GM19099 (cell line): ENCODE measurements around the gene UNC79.

ENCODE experiments used
- POLR2A ChIP-seq: IDR thresholded peaks from 3 replicates; pipeline ENCODE4 v1.6.1; 2011; ENCODE audit warnings: low read depth; ENCODE audit not compliant: insufficient read length; ENCODE audit errors: extremely low read depth

UNC79 gene

GRCh38 chr14:93592786-93593185 is 162.0 kb downstream of the UNC79 start:
- no peak for TF ChIP-seq POLR2A

DNA sequence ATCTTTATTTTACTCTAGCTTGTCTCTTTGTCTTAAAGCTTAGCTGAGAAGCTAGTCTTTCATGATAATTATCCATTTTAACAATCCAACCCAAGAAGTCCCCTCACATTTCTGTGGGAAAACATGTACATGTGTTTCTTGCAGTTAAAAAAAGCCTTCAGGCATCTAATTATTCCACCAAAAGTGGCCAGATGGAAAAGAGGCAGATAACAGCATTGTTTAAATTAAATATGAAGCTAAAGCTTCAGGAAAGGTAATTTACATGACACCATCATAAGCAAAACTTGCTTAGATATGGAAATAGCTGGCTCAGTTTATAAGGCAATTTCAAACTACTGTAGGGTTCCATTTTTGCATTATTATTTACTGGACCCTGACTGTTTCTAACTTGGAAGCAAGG is 175.4 kb downstream of the UNC79 start:
- no peak for TF ChIP-seq POLR2A

DNA sequence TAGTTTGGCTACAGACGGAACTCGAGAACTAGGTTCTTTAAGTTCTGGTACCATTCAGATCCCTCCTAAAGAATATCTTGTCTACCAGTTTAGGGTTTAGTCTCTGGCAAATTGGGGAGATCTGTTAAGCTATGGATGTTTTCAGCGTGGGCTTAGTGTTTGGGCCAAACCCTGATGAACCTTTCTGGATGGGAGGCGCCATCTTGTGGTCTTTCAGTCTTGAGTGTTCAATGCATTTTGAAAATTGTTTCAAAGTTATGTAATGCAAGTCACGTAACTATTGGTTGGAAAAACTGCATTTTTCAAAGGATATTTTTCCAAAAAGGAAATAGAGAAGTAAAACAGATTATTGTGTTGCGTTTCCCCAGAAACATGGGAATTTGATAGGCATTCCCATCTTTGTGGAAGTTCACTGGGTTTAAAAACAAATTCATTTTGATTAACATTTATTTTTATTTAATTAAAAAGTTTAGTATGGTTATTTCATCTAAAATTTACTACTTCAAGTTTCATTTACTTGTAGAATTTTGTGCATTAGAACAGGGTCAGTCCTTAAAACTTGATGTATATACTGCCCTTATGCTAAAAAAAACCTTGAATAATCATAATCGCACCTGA is 188.5 kb downstream of the UNC79 start:
- no peak for TF ChIP-seq POLR2A

- no peak for TF ChIP-seq POLR2A
Measured at GRCh38 chr14:93628048-93628447, 197.3 kb downstream of the UNC79 start.

DNA sequence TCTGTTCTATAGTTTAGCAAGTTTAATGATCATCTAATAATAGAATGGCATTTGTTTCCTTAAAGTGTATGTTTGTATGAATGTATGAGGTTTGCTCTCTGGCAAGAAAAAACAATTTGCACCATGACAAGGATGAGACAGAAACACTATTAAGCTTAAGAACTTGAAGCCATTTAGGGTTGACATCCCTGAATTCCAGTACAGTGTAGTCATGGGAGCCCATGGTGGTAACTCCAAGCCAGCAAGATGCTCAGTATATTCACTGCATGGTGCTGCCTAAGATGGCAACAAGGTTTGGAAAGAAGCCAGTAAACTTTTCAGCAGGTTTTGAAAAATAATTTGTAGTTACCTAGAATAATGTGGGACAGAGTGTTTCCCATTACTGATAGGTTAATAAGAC is 198.9 kb downstream of the UNC79 start:
- TF ChIP-seq POLR2A, result no peak

DNA sequence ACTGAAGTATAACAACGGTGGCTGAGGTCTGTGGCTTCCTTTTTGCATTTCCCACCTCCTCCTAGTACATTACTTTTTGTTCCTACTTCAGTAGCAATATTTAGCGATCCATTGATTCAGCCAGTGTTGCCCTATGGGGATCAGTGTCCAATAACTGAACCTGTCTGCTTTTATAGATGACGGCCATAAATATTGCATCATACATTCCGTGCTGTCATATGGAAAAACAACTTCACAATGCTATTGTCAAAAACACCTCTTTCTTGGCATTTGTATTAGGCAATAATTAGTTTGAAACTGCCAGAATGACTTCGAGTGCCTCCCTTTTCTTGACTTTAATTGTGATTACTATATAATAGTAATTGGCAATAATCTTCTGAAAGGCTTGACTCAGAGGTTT is 208.1 kb downstream of the UNC79 start:
- TF ChIP-seq POLR2A, result no peak

DNA sequence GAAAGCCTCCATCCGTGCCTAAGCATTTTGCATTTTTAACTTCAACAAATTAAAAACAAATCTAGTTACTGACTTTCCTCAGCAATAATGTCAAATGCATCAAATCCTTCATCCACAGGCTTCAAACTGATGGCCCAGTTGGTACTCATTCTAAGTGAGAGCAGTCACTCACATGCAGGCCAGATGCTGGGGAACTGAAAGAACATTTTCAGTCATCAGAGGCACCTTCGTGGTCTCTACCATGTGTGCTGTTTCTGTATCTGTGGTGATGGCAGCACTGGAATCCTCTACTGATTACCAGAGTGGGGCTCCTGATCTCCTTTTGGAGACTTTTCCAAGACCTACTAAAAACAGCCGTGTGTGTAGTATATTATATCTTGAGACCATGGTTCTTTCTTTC is 212.4 kb downstream of the UNC79 start:
- no peak for TF ChIP-seq POLR2A

DNA sequence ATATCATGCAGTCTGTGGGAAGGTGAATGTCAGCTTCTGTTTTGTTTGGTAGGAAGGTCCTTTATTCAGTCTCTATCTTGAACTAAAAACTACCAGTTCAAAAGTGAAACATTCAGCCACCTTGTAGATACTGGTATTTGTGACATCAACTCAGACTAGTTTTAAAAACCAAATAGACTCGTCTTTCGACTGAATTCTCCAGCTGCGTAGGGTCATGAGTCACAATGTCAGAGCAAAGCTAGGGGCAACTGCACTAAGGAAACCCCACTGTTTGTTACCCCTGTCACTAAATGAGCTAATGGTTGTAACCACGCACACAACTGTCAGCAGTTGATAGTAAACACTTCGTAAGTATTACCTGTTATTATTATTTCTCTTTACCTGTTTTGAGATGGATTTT is 212.9 kb downstream of the UNC79 start:
- no peak for TF ChIP-seq POLR2A

GRCh38 chr14:93645200-93645599 is 214.5 kb downstream of the UNC79 start:
- no peak for TF ChIP-seq POLR2A

DNA sequence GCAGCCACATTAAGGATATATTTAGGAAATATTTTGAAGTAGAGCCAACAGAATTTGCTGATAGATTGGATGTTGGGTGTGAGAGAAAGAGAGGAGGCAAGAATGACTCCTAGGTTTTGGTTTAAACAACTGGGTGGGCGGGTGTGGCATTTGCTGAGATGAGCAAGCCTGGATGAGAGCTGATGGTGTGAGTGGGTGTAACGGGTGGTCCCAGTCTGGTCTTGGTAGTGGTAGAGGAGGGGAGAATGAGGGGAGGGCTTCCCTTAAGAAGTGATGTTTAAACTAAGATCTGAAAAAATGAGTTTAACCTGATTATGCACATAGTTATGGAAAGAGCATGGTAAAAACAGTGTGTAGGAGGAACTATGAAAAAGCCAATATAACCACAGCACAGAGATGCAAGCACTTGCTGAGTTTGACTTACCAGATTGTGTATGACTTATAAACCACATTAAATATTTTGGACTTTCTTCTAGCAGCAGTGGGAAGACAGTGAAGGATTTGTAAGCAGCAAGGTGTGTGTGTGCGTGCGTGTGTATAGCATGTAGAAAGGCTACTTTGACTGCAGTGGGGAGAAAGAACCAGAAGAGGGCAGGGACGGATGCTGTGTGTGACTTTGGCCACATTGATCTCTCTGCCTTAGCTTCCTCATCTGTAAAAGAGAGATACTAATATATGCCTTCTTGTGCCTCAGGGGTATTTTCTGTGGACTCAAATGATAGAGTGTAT is 217.9 kb downstream of the UNC79 start:
- no peak for TF ChIP-seq POLR2A

- no peak for TF ChIP-seq POLR2A
Measured at GRCh38 chr14:93654599-93654998, 223.9 kb downstream of the UNC79 start.

DNA sequence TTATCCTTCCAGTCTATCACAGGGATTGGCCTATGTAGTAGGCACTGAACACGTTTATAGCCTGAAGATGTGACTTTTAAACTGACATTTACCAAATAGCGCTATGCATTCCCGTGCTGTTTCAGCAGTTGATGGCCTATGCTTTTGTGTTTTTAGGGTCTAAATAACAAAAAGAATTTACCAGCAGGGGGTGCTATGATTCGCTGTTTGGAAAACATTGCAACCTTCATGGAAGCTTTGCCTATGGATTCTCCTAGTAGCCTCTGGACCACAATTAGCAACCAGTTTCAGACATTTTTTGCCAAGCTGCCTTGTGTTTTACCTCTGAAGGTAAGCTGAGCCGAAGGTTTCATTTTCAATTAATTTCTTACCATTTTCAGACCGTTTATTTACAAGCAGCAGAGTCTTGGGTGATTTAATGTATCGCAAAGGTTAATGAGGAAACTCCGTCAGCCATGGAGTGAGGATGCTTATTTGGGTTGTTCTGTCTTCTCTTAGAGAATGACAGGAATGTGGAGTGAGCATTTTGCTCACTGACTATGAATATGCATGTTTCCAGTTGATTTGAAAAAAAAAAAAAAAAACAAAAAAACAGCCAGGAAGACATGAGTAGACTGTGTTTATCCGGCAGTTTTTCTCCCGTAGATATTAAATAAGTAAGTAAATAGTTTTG is 224.5 kb downstream of the UNC79 start:
- TF ChIP-seq POLR2A, result no peak

DNA sequence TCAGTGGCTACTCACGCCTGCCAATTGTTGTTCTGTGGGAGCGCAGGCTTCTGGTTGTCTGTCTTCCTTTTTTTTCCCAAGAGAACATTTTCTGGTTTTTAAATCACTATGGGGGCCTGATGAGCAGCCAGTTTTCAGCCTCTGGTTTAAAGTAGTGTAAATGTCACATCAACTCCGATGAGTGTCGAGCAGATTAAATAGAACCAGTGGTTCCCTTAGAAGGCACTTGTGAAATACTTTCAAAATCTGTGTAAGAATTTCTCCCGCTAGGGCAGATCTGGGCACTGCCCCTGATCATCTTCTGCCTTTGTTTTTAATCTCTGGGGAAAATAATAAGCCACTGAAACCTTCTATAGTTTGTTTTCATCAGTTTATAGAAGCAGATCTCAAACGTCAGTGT is 227.1 kb downstream of the UNC79 start:
- no peak for TF ChIP-seq POLR2A

GRCh38 chr14:93663317-93663716 is 232.6 kb downstream of the UNC79 start:
- TF ChIP-seq POLR2A, result no peak

DNA sequence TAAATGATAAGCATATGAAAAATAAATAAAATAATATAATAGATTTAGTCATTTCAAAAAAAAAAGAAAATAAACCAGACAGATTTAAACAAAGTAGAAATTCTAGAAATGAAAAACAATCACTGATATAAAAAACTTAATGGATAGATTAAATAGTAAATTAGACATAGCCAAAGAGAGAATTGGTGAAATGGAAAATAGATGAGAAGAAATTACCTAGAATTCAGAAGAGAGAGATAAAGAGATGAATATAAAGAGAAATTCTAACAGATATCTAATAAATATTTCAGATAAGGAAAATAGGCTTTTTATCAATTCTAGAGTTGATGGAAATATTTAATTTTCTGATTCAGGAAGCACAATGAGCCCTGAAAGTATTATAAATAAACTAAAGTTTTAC is 234.4 kb downstream of the UNC79 start:
- TF ChIP-seq POLR2A, result no peak

GRCh38 chr14:93669632-93670031 is 238.9 kb downstream of the UNC79 start:
- no peak for TF ChIP-seq POLR2A
